GM10847 (cell line): ENCODE data around the gene FOXI1.

Experiments used
- POLR2A ChIP-seq: IDR thresholded peaks from 2 replicates; pipeline ENCODE4 v1.6.1; 2011; ENCODE audit not compliant: insufficient read length; ENCODE audit errors: extremely low read depth

Gene FOXI1

DNA sequence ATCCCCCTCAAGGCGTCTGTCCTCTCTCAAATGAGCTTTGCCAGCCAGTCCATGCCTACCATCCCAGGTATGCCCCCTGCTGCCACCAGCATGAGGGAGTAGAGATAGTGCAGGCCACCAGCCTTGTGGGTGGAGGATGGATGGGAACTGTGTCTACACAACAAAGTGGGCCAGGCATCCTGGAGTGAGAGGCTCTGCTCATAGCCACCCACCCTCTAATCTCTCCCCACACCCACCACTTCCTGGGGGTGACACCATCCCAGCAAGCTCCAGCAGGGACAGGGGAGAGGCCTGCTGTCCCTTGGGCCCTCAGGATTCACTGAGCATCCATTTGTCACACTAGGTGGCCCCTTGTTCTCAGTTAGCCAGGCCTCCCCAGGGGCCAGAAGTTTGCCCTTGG lies 25.5 kb upstream of the FOXI1 start:
- no peak for TF ChIP-seq POLR2A

DNA sequence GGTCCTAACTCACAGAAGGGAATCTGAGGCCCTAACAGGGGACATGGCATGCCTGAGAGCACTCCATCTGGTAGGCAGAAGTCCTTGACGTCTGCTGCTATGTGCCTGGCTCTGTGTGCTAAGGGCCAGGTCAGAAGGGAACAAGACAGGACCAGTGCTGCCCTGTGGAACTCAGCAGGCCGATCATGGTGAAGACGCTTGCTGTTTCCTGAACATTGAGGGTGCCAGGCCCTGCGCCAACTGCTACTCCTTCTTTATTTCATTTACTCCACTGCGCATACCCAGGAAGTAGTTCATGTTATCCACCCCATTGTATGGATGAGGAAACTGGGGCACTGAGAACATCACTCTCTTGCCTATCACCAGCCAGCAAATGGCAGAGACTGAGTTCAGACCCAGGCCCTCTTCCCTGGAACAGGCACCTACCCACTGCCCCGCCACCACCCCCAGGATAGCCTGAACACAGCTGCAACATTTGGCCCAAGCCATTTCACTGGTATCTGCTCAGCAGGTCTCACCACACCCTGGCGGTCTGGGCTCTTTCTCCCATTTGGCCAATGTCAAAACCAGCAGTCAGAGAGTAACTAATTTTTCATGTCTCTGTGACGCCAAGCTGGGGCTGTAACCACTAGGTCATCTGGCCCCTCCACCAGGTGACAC lies 24.8 kb upstream of the FOXI1 start:
- no peak for TF ChIP-seq POLR2A

DNA sequence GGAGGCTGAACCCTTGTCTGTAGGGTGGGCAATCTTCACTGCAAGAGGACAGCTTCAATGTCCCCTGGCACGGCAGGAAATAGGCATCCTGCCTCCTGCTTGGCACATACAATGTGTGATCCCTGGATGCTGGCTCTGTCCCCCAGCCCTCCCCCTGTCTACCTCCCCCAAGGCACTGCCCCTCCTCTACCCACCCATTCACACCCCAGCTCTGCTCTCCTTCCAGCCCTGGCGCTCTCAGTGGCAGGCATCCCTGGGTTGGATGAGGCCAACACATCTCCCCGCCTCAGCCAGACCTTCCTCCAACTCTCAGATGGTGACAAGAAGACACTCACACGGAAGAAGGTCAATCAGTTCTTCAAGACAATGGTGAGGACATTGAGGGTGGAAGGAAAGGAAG lies 24.1 kb upstream of the FOXI1 start:
- TF ChIP-seq POLR2A, result no peak

GRCh38 chr5:170082701-170083100 lies 23.0 kb upstream of the FOXI1 start:
- TF ChIP-seq POLR2A, result no peak

DNA sequence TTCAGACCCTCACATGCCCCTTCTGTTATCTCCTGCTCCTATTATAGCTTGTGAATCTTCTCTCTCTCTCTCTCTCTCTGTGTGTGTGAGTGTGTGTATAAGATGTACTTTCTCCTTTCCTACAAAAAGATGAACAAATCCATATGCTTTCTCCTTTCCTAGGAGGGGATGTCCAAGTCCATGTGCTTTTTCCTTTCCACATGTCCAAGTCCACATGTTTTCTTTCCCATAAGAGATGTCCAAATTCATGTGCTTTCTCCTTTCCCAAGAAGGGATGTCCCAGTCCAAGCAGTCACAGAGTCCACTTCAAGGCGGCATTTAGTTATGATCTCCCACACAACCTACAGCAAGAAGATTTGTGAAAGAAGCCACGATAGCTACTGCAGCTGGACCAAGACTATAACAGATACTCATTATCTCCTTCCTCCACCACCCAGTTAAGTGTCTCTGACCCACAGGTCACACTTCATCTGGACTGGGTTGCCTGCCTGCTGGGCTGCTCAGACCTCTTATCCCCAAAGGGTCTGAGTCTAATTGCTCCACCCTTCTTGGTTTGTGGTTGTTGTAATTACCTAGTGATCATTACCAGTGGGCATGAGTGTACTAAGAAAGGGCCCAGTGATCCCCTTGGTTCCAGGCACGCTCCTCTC lies 18.4 kb upstream of the FOXI1 start:
- no peak for TF ChIP-seq POLR2A

GRCh38 chr5:170092455-170093101 lies 13.1 kb upstream of the FOXI1 start:
- TF ChIP-seq POLR2A, result no peak

DNA sequence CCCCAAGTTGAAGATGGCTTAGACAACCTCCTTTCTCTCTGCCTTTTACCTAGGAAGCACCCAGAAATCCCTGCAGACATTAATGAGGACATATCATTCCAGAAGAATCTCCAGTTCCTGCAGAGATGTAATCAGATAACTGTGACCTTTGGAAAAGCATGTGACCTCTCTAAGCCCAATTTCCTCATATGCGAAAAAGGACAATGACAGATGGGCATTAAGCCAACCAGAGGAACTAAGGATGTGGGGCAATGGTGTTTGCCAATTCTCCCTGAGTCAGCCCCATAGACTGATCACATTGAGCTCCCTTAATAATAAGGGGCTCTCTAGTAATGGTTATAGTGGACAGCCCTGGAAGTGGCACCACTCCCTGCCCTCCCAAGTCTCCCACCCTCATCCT lies 10.1 kb upstream of the FOXI1 start:
- no peak for TF ChIP-seq POLR2A

GRCh38 chr5:170097934-170098333 lies 7.8 kb upstream of the FOXI1 start:
- TF ChIP-seq POLR2A, result no peak

DNA sequence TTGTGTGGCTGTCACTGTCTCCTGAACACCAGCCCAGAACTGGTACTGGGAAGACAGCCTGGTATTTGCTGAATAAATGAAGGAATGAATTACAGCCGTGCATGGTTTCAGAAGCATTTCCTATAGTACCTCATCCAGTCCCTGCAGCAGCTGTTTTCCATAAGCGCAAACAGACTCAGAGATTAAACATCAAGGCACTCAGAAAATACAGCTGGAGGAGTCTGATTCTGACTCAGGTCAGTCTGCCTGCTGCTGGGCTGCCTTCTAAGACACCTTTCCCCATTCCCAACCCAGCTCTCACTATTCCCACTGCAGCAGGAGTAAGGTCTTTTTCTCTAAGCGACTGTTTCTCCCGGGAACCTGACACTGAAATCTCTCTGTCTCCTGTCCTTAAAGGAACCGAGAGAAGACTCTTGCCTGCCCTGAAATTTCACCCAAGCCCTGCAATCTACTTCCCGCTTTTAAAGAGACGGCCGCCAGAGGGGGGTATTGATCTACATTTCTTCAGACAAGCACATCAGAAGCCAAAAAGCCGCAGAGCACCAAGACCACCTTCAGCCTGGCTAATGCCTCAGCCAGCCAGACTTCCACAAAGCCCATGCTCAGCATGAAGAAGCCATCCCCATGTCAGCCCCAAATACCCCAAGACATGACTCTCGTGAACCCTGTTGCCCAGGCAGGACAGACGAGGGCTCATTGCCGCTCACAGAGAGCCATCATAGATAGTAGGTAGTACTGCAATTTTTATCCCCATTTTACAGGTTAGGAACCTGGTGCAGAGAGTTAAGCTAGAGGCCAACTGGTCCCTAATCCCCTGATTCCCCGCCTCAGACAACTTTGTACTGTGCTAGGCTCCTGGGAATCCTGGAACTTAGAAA lies 5.4 kb upstream of the FOXI1 start:
- TF ChIP-seq POLR2A, result no peak

DNA sequence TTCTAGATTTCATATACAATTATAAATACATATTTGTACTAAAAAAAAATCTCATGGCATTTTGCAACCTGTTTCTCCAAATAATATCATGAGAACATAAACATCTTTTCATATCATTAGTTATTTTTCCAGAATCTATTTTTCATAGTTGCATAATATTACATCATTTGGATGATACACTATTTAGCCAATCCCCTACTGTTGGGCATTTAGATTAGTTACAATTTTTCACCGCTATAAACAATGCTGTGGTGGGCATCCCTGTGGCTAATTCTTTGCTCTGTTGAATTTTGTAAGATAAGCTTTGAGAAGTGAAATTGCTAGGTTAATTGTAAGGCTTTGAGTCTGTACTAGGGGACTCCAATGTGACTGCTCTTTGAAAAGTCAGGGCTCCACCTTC lies 2.2 kb upstream of the FOXI1 start:
- no peak for TF ChIP-seq POLR2A

GRCh38 chr5:170104299-170104698 lies 1.4 kb upstream of the FOXI1 start:
- no peak for TF ChIP-seq POLR2A

- no peak for TF ChIP-seq POLR2A
Observed at GRCh38 chr5:170104710-170105109, 987 bp upstream of the FOXI1 start.

DNA sequence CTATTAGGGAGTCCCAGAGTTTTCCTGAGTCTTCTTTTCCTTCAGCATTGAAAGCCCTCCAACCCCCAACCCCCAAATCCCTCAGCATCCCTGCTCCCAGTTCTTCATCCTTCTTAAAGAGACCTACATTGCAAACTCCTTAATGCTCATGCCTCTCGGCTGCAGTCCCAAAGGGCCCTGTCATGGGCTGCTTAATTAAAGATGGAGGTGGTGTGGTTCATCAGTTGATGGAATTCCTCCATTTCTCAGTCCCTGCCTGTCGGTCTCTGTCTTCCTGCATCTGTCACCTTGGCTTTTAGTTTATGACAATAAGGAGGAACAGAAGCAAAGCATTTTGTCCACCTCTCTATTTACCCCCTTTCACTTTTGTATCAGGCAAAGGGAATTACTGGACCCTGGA lies 2.0 kb downstream of the FOXI1 start:
- no peak for TF ChIP-seq POLR2A

DNA sequence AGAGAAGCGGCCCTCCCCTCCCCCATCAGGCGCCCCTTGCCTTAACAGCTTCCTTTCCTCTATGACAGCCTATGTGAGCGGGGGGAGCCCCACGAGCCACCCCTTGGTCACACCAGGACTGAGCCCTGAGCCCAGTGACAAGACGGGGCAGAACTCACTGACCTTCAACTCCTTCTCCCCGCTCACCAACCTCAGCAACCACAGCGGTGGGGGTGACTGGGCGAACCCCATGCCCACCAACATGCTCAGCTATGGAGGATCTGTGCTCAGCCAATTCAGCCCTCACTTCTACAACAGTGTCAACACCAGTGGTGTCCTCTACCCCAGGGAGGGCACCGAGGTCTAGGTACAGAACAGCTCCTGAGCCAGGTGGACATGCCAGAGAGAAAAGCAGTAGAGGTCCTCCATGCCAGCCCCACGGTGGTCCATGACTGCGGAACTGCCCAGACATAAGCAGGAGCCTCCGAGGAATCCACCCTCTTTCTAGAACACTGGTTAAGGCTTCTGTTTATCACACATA lies 2.6 kb downstream of the FOXI1 start:
- no peak for TF ChIP-seq POLR2A
